ENCODE data around the gene MTMR3.

Gene MTMR3

DNA sequence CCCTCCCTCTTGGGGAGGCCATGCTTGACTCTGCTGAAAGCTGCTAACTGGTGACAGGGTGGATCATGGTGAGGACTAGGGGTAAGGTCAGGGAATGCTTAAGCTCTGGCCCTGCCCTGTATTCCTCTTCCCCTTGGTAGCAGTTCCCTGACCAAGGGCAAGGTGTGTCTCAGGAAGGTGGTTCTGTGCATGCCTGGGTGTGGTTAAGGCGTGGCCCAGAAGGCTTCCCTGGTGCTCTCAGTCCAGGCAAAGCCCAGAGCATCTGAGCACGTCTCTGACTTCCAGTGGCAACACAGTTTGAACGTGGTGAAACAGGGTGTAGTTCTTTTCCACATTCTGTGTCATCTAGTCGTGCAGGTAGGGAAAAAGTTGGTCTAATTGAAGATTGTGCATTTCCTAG lies 144.2 kb downstream of the MTMR3 start:
- DNase-seq (ENCODE audit: low read depth) = no peak

DNA sequence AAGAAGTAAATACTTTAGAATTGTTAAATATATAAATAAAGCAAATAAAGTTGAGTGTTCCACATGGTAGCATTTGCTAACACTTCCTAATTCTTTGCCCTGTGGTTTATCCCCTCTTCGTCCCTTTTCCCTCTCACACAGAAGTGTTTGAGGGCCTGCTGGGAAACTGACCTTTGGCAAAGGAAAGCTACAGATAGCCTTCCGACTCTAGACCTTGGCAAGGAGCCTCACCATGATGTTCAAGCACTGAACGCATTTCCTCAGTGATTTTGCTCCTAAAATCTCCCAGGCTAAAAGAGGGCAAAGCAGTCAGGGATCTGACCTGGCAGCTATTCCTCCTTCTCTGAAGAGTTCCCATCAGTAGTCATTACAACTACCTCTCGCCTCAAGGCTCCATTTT lies 144.8 kb downstream of the MTMR3 start:
- DNase-seq (ENCODE audit: low read depth) = no peak

DNA sequence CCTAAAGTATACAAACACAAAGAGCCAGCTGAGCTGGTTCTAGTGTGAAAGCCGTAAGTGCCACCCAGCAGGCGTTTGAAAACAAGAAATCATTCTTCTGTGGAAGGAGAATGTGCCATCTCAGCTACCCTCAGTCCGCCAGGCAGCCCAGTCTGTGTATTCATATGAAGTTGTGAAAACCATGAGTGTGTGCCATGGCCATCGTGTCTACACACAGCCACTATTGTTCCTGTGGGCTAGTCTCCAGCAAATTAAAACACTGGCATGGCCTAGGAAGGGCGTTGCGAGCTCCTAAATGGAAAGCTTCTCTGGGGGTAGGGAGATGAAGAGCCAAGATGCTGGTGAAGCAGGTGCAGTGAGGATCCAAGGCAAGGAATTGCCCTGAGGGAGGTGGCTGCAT lies 145.8 kb downstream of the MTMR3 start:
- DNase-seq (ENCODE audit: low read depth) = no peak

DNA sequence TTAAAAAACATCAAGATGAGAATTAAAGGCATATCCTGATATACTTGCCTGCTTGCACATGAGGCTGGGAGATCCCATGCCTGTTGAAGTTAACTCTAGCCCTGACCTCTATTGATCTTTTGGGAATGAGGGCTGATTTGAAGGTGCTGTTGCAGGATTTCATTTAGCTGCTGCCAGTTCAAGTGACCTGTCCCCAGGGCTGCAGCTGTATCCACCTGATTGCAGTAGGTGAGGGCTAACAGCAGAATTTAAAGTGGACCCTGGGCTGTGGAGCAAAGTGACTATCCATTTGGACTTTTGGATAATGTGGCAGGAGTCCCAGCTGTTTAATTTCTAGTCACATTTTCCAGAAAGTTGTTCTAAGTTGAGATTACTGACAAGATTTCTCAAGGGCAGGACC lies 146.5 kb downstream of the MTMR3 start:
- DNase-seq (ENCODE audit: low read depth) = no peak

DNA sequence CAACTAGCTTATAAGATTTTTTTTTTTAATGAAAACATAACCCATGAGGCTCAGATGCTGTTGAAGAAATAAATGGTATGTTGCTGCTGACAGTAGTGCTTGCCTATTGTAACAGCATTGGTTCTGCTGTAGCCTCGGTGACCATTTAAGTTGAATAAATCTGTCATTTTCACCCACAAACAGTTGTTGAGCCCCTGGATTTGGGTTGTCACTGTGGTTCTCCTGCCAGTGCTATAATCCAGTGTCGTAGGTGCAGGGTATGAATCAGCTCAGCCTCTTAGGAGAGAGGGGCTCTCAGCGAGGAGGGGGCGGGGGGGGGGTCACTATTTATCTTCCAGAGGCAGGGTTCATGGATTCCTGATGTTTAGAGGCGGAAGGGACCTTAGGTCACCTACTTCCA lies 147.4 kb downstream of the MTMR3 start:
- no peak for DNase-seq (ENCODE audit: low read depth)

DNA sequence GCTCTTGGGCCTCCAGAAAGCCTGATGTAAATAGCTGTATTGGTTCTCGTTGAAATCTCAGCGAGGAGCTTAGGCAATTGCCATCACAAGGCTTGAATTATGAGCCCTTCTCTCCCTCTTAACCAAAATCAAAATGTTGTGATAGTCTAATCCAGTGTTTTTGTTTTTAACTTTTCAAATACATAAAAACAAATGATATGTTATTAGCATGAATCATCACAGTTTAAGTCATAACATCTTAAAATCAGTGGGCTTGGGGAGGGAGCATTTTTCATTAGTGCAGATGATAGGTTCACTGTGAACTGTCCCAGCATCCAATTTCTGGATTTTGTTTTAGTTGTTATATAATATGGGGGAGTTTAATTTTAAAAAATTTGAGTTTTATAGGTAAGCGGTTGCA lies 148.4 kb downstream of the MTMR3 start:
- no peak for DNase-seq (ENCODE audit: low read depth)

DNA sequence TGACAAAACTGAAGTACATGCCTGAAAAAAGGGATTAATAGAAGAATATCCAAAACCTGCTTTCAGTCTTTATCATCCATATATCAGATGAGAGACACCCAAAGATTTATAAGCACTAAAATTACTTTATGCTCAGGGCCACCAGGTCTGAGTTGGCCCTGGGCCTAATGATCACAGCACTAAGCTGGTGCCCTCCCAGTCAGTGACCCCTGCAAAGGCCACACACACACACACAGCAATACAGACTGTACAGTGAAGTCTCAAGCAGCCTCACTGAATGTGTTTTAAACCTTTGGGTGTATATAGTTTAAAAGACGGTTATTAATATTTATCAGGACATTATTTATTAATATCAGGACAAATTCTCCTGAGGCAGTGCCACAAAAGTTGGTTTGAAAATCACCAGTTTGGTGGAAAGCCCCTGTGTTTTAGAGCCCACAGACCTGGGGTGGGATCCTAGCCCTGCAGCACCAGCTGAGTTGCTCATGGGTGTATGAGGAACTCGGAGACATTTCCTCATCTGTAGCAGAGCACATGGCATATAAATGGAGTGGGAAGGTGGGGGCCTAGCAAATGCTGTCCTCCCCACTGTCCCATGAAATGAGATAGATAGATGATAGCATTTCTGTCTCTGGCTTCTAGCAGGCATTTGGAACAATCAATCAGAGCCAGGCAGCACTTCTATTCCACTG lies 148.9 kb downstream of the MTMR3 start:
- DNase-seq (ENCODE audit: low read depth) = no peak

DNA sequence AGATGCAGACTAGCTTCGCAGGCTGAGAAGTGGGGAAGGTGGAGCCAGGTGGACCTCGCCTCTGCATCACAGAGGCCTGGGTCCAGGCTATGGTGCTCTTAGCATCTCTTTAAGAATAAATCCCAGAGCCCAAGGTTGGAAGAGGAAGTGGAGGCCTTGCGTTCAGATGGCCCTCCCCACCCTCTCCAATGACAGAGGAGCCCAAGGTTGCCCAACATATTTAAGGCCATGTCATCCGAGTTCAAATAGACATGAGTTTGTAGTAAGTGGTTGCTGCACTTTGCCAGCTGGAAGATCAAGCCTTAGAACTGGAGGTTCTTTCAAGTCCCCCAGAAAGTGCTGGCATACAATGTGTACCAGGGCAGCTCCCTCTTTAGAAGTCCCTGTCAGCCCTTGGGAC lies 150.2 kb downstream of the MTMR3 start:
- no peak for DNase-seq (ENCODE audit: low read depth)

DNA sequence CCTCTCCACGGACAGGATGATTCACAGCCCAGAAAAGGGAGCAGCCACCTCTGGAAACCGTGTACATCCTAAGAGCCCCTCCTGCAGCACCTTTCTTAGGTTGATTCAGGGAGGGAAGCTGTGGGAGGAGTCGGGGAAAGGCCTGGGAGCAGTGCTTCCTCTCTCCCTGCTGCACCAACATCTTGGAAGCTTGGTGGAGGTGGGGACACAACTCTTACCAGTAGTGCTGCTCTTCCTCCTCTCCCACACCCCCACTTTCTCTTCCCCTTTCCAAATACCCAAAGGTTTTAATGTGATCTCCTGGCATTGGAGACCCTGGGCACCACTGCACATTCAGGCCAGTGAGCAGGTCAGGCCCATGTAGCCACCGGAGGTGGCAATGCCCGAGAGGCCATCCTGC lies 150.9 kb downstream of the MTMR3 start:
- DNase-seq (ENCODE audit: low read depth) = no peak

DNA sequence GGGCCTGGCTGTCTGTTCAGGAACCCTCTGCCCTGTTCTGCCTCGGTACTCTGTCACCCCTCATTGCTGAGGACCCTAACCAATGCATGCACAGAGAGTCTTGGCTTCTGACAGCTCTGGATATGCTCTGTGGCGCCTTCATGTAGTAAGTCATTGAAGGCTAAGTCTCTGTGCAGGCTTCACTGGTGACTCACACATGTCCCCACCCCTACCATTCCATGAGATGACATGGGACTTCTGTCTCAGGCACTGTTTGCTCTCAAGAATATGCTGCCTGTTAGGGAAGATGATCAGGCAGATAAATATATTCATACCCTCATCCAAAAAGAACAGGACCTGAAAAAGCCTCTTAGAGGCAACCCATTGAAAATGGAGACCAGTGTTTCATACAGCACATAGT lies 153.7 kb downstream of the MTMR3 start:
- no peak for DNase-seq (ENCODE audit: low read depth)

DNA sequence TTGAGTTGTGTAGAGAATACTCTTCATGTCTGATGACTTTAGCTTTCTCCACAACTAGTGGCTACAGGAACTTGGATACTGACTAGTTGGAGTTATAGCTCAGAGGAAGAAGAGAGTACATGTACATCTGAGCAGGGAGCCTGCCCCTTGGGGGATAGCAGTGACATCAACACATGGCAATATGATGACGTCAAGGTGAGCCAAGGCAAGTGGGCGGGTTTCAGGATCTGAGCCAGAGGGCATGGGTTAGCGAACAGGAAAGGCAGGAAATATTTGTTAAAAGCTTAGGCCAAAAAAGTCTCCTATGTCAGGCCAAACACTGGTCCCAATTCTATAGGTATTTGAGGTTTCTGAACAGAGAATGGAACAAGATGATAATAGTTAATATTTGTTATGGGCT lies 155.2 kb downstream of the MTMR3 start:
- DNase-seq (ENCODE audit: low read depth) = no peak

DNA sequence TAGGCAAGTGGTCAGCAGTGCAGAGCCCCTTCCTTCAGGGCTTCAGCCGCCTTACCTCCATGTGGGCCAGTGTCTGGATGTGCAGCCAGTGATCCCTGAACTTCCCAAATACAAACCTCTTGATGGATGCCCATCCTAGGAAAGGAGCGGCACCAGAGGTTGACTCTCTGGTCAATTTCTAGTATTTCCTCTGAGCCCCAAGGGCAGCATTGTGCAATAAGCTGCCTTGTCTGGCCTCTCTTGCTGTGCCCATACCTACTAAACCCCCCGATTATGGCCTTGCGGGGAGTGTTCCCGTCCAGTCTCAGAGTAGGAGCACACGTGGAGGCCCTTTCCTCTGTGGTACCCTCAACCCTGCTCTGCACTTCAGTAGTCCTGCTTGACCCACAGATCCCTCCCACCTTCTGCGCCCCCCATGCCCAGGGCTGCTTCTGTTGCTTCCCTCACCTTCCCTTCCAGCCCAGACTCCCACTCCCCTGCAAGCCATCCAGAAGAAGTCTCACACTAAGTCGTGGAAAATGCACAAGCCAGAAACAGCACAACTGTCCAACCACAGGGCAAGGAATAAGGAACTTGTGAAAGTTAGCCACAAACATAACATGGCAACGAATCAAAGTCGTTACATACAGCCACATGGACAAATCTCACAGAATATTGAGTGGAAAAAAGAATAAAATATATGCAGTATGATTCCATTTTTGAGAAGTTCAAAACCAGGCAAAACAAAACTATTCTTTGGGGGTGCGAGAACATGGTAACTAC lies 157.7 kb downstream of the MTMR3 start:
- no peak for DNase-seq (ENCODE audit: low read depth)

DNA sequence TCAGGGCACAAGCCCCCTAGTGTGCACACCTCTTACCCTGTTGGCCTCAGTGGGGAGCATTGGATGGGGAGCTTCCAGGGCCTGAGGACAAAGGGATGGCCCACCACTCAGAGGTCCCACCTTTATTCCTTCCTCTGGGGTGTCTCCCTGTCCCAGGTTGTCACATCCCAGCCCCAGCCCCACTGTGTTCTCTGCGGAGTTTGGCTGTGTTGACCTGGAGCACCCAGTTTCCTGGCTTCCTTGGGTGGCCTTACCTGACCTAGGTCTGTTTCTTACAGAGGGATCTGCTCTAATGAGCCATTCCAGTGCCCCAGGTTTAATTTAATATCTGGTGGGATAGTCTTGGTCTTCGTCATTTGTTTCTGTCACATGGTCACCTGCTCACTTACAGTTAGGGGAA lies 158.5 kb downstream of the MTMR3 start:
- no peak for DNase-seq (ENCODE audit: low read depth)

DNA sequence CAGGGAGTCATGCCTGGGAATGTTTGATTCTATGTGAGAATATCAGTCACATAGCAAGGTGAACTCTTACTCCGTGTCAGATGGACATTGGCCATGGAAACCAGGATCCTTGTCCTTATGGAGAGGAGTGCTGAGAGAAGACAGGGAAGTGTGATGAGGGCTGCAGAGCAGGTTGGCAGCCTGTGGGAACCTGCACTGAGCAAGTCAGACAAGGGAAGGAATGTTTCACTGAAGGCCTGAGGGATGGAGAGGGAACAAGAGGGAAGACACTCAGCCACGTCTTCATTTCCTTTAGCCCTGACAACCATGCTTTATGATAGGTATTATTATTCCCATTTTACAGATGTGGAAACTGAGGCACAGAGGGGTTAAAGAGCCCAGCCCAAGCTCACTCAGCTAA lies 158.9 kb downstream of the MTMR3 start:
- no peak for DNase-seq (ENCODE audit: low read depth)

DNA sequence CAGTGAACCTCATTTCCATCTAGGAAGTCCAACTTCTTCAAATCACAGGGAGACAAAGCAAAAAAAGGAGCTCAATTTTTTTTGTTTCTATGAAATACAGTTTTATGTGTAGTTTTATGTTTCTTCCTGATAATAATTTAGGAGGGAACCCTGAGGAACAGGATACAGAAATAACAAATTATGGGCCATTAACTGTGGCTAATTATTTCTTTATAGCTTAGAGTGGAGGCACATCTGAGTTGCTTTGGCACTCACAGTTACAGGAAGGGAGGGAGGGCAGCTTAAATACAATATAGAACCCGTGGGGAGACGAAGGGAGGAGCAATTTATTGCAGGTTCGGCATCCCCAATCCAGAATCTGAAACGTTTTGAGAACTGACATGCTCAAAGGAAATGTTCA lies 160.2 kb downstream of the MTMR3 start:
- DNase-seq (ENCODE audit: low read depth) = no peak

DNA sequence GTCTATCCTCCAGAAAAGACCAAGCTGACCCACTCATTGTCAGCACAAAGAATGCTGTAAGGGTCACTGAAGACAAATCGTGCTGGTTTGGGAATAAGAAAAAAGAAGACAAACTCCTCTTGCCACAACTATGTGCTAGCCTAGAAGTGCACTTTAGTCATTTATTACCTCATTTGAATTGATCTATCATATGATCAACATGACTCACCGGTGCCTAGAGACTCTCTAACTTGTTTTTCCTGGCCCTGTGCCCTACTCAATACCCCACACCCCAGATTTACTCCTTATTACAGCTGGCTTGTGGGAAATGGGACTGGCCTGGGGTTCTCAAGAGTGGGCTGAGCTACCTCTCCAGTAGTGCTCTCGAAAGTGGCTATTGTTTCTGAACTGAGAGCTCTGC lies 161.4 kb downstream of the MTMR3 start:
- DNase-seq (ENCODE audit: low read depth) = no peak

DNA sequence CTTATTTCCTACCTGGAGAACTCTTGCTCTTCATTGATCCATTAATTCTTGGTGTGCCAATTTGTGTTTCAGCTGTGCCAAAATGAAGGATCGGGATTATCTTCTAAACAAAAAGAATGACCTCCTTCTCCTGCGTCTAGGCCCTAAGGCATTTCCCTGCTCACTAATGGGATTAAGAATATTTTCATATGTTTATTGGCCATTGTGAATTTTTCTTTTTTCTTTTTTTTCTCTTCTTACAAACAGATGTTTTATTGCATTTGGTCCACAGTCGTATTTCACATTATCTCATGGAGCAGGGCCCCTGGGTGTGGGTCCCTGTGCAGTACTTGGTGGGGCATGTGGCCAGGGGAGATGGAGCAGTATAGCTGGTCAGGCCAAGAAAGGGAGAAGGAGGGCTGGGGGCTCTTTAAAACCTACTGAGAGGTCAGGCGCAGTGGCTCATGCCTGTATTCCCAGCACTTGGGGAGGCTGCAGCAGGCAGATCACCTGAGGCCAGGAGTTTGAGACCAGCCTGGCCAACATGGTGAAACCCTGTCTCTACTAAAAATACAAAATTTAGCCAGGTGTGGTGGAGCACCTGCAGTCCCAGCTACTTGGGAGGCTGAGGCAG lies 162.0 kb downstream of the MTMR3 start:
- no peak for DNase-seq (ENCODE audit: low read depth)

DNA sequence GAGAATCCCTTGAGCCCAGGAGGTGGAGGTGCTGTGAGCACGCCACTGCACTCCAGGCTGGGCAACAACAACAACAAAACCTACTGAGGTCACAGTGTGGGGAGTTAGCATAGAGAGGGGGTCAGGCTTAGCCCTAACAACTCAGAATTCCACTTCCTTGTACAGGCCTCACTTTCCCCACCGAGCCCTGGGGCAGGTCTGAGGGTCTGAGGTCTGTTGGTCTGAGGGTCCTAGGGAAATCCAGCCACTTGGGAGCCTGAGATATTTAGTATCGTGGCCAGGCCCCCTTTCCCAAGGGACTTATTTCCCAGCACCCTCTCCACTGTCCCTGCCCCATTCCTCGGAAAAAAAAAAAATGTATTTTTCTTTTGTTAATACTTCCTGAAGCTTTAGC lies 162.5 kb downstream of the MTMR3 start:
- no peak for DNase-seq (ENCODE audit: low read depth)

DNA sequence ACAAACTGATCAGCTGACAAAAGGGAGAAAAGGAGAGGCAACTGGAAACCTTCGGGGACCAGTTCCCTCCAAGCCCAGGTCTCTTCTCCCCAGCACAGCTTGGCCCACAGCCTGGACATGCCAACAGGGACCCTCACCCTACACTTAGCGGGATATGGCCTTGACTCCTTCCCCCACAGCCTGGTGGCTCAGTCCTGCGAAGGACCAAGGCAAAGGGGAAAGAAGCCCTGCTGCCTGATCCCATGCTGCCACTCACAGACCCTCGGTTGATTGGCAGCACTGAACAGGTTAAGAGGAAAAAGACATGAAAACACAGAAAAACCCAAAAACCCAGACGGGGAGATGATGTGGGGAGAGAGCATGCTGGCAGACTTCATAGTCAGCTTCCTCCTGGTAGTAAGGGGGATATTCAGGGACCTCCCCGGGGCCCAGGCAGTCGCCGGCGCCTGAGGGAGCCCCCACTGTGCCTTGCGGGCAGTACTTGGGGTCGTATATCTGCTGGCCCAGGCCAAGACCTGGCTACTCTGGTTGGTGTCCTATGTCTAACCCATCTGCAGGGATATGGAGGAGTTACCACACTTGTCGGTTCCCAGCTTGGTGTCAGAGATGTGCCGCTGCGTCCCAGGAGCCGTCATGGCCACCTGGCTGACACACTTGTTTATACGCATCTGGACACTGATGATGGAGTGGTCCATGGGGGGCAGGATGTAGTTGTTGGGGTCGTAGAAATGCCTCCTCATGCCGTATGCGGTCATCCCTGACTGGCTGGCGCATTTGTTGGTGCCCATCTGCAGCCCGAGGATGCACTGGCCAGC lies 163.1 kb downstream of the MTMR3 start:
- no peak for DNase-seq (ENCODE audit: low read depth)

DNA sequence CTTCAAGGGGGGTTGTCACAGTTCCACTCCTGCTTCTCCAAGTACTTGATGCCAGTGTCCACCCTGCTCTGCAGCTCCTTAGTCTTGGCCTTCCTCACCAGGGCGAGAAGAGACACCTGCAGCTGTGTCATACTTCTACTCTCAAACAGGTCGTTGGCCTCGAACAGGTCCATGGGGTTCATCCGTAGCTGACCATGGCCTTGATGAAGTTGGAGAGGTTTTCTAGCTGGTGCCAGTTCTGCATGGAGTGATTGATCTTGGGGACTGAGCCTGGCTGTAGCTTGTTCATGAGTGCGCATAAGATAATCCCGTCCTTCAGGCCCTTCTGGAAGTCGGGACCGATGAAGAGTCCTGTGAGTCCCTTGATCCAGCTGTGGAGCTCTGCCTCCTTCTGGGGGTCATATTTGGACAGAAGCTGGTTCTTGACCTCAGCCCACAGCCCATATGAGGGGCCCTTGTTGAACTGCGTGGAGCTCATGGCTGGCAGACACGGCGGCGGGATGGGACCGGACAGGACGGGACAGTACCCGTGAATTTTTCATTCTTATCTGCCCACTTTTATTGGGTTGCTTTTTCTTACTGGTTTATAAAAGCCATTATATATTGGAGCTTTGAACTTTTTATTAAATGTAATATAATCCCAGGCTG lies 163.9 kb downstream of the MTMR3 start:
- no peak for DNase-seq (ENCODE audit: low read depth)

DNA sequence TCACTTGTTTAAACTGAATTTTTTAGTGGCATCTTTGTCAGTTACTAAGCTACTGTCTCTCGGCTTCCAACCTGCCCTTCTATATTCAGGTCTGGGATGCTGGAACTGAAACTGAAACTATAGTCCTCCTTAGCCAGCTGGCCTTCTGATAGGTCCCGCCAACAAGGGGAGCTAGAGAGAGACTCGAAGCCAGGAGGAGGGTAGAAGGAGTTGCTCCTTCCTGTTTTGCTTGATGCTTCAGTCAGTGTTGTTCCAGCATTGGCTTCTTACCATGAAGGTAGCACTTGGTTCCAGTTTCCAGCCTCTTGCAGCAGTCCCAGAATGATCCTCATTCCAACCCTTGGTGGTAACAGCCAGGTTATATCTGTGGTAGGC lies 164.4 kb downstream of the MTMR3 start:
- DNase-seq (ENCODE audit: low read depth) = no peak

DNA sequence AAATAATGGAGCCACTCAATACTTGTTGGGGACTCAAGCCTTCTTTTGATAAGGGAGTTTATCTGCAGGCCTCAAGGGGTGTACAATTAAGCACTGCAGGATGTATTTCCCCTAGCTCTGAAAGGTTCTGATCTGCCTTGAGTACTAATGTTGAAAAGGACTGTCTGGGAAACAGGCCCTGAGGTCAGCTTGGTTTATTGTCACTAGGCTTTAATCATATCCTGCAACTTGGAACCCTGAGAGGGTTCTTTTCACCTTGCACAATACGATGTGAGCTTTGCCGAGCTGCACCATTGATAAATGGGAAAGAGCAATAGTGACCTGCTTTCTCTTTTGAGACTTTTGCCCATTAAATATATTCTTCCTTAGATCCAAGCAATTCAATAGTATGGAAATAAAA lies 165.7 kb downstream of the MTMR3 start:
- no peak for DNase-seq (ENCODE audit: low read depth)

Measured in stimulated activated CD8-positive, alpha-beta memory T cell treated with anti-CD3 and anti-CD28 coated beads, Interleukin-15, amount 100 ng/mL, for 24 hours (primary cell).